H1 (cell line): ENCODE data around the gene MRPL33. TPM values are rescaled to one million over a fixed set of nuclear protein-coding genes. Genes with fewer than 3 reads are reported as not detected.

Source experiments
- CBX8 ChIP-seq: fragments of 300-800, 300-1000 bp; sonication (generic); IDR thresholded peaks from 2 replicates; pipeline ENCODE4 v1.7.1; 2016; ENCODE audit warnings: low read depth, low read length, borderline replicate concordance
- CEBPB ChIP-seq: IDR thresholded peaks from 2 replicates; pipeline ENCODE4 v1.6.1; 2012; ENCODE audit warnings: low read depth, low read length
- NRF1 ChIP-seq: IDR thresholded peaks from 2 replicates; pipeline ENCODE4 v1.6.1; 2011; ENCODE audit warnings: mild to moderate bottlenecking, low read depth, low read length, improper control_type of control experiment
- POLR2AphosphoS5 ChIP-seq: IDR thresholded peaks from 2 replicates; pipeline ENCODE4 v1.6.1; 2011; ENCODE audit warnings: low read depth, low read length
- SIX5 ChIP-seq: IDR thresholded peaks from 2 replicates; pipeline ENCODE4 v1.6.1; 2011; ENCODE audit warnings: mild to moderate bottlenecking, low read depth, low read length
- polyA plus RNA-seq, 7 experiments: library from polyadenylated mRNA; depleted of rRNA in 3 of 7; stranded (reverse) in 5 of 7; unstranded in 2 of 7; fragments of >200 nt in 5 of 7; fragments of 200-250 nt in 2 of 7; gene quantifications; 1 replicate in 5 of 7; 2 replicates in 1 of 7; 4 replicates in 1 of 7; pipeline versions ENCODE4 v1.2.1 to v1.2.3, GENCODE V29; 2011 to 2013; ENCODE audit warnings: missing spikeins in 2 of 7, mixed read lengths in 2 of 7
- total RNA-seq: library from RNA; stranded (reverse); fragmentation: NEBNext Ultra II Directional; extraction: Animal tissue kit (Norgen Biotek cat#: 25700); gene quantifications from 2 replicates; pipeline ENCODE4 v1.2.1, GENCODE V29; 2021
- TF ChIP-seq, protein P1 (sequence below): IDR thresholded peaks from 2 replicates; pipeline ENCODE4 v1.6.1; 2011; ENCODE audit warnings: low read depth, mild to moderate bottlenecking, low read length; ENCODE audit not compliant: insufficient read depth

Gene MRPL33
- total and polyA plus RNA-seq, 2 of the 8 experiments (the other 6 are each of a cell fraction or from before 2014, with no cell fraction given) = 24.3 to 62.9 TPM

DNA sequence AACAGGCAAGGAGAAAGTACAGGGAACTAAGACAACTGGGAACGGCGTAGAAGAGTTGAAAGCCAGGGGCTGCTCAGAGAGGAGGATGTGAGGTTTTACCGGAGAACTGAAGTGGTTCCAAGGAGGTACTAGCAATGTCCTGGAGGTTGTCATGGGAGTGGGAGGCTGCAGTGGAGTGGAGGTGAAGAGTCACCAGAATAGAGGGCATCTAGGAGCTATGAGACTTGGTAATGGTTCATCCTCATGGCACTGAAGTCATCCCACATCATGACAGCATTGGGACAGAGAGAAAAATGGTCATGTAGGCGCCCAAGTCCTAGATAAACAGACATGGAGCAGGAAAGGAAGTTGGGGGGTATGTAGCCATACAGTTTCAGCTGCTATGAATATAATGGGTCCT lies 26.3 kb downstream of the MRPL33 start (continued):
- TF ChIP-seq, protein P1, sequence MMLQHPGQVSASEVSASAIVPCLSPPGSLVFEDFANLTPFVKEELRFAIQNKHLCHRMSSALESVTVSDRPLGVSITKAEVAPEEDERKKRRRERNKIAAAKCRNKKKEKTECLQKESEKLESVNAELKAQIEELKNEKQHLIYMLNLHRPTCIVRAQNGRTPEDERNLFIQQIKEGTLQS = no peak
- TF ChIP-seq NRF1 = no peak
- no peak for TF ChIP-seq SIX5
- TF ChIP-seq CBX8 = no peak
- TF ChIP-seq CEBPB = no peak
- no peak for TF ChIP-seq POLR2AphosphoS5
- TF ChIP-seq, all 59 proteins: peak for 0
